ENCODE measurements around the gene CACNB4.

- TF ChIP-seq CTCF (IDR thresholded peaks at IDR 0.05) (no peak), POLR2A (IDR thresholded peaks at IDR 0.05) (no peak)
Observed at GRCh38 chr2:151853070-151853758, 245.6 kb downstream of the CACNB4 start.

All from prostate gland (tissue), 2 donors.